Prostate gland (tissue), 2 donors: ENCODE measurements around the gene ITGB5. TPM values are rescaled to one million over a fixed set of nuclear protein-coding genes. Genes with fewer than 3 reads are reported as not detected.
"Not testable (repeated sequence)": the region's sequence is repeated elsewhere in the genome, so short reads cannot be mapped to it uniquely, and the experiment has no call there.

Experiments
- DNase-seq: peaks from one replicate; pipeline ENCODE4 v3.0.0-alpha.2; 2019; ENCODE audit warnings: low spot score
- H3K27ac ChIP-seq, 2 donors: fragments of 200-600 bp; sonication (generic); 2 replicates each; pipeline ENCODE4 v1.5.1; 2017 to 2019
- H3K27me3 ChIP-seq: fragments of 200-600 bp; sonication (generic); replicated peaks from 2 replicates; pipeline ENCODE4 v1.5.1; 2019; ENCODE audit not compliant: insufficient read depth
- H3K36me3 ChIP-seq, 2 donors: fragments of 200-600 bp; sonication (generic); 1 replicate in 1 of 2; 2 replicates in 1 of 2; pipeline versions ENCODE4 v1.5.1 to v1.8.1; 2017 to 2019
- H3K4me1 ChIP-seq: fragments of 200-600 bp; sonication (generic); replicated peaks from 2 replicates; pipeline ENCODE4 v1.5.1; 2019
- H3K4me3 ChIP-seq, 2 donors: fragments of 200-600 bp; sonication (generic); 2 replicates each; pipeline ENCODE4 v1.5.1; 2017 to 2019
- H3K9me3 ChIP-seq: fragments of 200-600 bp; sonication (generic); 2 replicates; pipeline ENCODE4 v1.5.1; 2017
- POLR2A ChIP-seq: fragments of 450-650 bp; IDR thresholded peaks from one replicate; pipeline ENCODE4 v1.6.1; 2016; ENCODE audit warnings: antibody characterized with exemption, mild to moderate bottlenecking
- POLR2AphosphoS5 ChIP-seq: sonication (generic); formaldehyde crosslinking; IDR thresholded peaks from one replicate; pipeline ENCODE4 v1.6.1; 2017; ENCODE audit warnings: antibody characterized with exemption
- WGBS: methylation state at CpG from one replicate; pipeline ENCODE4 v1.1.5; 2018; 5-methylcytosine and 5-hydroxymethylcytosine counted together
- intact Hi-C: fragments of 100-400 bp; cut with DNase I; formaldehyde crosslinking; loops from one replicate; pipeline ENCODE4 v1.14.2; 2022
- total RNA-seq, 2 donors: library from RNA; depleted of rRNA; stranded (reverse); fragments of >200 nt; gene quantifications; one replicate each; pipeline ENCODE4 v1.1.0, GENCODE V29; 2016
- TF ChIP-seq, protein P1 (sequence below), 4 experiments: fragments of 200-600 bp in 2 of 4; fragments of 450-650 bp in 2 of 4; sonication (generic) in 2 of 4; IDR thresholded peaks; 1 replicate in 3 of 4; 2 replicates in 1 of 4; pipeline ENCODE4 v1.5.1; 2016 to 2019; ENCODE audit warnings: antibody characterized with exemption in 4 of 4, mild to moderate bottlenecking in 2 of 4, moderate library complexity in 2 of 4

ITGB5 gene
- total RNA-seq, 2 donors from 2014 or later, result 123 to 154 TPM

DNA sequence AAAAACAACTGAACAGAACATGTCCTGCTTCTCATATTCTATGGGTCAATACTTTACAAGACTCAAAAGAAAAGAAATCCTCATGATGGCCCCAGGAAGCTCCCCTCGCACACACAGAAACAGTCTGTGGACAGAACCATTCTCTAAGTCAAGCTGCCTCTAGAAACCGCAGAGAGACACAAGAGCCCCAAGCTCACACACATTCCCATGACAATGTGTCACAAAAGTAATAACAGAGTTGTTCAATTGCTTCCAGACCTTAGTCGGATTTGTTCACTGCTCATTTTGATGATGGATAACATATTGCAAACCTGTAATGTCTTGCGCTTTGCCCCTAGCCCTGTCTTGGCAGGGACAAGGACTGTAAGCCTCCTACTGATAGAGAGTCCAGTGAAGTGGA is 96.0 kb downstream of the ITGB5 start:
- intact Hi-C loops, result no loop called here
- Histone ChIP-seq H3K27ac (no peak overlapping the region), H3K4me3 (no peak overlapping the region), H3K9me3 (no peaks in the 10 kb centered on the region), H3K4me1 (no peaks in the 10 kb centered on the region), H3K27me3 (no peaks in the 10 kb centered on the region), H3K36me3 (no peaks in the 10 kb centered on the region)
- no peak for DNase-seq
- TF ChIP-seq, protein P1, sequence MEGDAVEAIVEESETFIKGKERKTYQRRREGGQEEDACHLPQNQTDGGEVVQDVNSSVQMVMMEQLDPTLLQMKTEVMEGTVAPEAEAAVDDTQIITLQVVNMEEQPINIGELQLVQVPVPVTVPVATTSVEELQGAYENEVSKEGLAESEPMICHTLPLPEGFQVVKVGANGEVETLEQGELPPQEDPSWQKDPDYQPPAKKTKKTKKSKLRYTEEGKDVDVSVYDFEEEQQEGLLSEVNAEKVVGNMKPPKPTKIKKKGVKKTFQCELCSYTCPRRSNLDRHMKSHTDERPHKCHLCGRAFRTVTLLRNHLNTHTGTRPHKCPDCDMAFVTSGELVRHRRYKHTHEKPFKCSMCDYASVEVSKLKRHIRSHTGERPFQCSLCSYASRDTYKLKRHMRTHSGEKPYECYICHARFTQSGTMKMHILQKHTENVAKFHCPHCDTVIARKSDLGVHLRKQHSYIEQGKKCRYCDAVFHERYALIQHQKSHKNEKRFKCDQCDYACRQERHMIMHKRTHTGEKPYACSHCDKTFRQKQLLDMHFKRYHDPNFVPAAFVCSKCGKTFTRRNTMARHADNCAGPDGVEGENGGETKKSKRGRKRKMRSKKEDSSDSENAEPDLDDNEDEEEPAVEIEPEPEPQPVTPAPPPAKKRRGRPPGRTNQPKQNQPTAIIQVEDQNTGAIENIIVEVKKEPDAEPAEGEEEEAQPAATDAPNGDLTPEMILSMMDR (IDR thresholded peaks at IDR 0.05), result no peak
- no peak for TF ChIP-seq POLR2A
- no peak for TF ChIP-seq POLR2AphosphoS5
- WGBS, result 80% methylated on average over 4 of the region's 4 CpGs

DNA sequence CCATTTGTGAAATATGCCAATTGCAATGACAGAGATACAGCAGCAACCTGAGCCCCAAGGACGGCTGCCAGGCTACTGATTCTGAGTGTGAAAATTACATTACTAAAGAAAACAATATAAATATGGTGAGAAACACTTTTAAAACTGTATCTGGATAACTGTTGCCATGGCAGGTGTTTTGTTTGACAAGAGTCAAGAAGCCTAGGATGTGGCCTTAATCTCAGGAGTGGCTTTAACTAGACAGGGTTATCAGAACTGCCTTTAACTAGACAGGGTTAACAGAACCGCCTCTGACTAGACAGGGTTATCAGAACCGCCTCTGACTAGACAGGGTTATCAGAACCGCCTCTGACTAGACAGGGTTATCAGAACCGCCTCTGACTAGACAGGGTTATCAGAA is 98.1 kb downstream of the ITGB5 start:
- H3K9me3 ChIP-seq, H3K27me3 ChIP-seq, intact Hi-C loops, H3K27ac ChIP-seq, H3K4me3 ChIP-seq, H3K36me3 ChIP-seq, H3K4me1 ChIP-seq, DNase-seq: not testable (repeated sequence)
- WGBS, result 72% methylated on average over 2 of the region's 5 CpGs

DNA sequence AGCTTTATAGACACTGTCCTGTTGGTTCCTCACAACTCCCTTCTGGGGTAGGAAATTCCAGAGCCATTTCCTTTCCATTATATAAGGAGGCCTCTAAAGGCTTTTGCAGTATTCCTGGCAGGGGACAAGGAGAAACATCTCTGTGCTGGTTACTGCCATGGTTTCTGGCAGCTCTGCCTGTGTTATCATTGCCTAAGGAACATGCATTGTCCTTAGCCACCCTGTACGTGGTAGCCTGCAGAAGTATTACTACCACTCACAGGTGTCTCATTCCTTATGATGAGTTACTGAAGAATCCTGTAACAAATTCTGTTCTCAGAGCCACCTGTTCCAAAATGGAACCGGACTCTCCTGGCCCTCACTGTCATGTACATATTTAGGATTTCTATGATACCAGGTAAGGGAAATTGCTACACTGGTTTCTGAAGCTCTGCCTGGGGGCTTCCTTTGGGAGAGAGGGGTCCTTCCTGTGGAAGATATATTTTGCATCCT is 98.9 kb downstream of the ITGB5 start:
- 91% methylated on average over 2 of the region's 2 CpGs for whole genome bisulfite sequencing
- intact Hi-C loops, result no loop called here
- Histone ChIP-seq H3K27ac (no peak overlapping the region), H3K27me3 (no peaks in the 10 kb centered on the region), H3K36me3 (no peaks in the 10 kb centered on the region), H3K4me3 (no peak overlapping the region), H3K9me3 (no peaks in the 10 kb centered on the region), H3K4me1 (no peaks in the 10 kb centered on the region)
- TF ChIP-seq, protein P1 (IDR thresholded peaks at IDR 0.05), result no peak
- TF ChIP-seq POLR2AphosphoS5 (no peak), POLR2A (no peak)
- DNase-seq, result no peak

DNA sequence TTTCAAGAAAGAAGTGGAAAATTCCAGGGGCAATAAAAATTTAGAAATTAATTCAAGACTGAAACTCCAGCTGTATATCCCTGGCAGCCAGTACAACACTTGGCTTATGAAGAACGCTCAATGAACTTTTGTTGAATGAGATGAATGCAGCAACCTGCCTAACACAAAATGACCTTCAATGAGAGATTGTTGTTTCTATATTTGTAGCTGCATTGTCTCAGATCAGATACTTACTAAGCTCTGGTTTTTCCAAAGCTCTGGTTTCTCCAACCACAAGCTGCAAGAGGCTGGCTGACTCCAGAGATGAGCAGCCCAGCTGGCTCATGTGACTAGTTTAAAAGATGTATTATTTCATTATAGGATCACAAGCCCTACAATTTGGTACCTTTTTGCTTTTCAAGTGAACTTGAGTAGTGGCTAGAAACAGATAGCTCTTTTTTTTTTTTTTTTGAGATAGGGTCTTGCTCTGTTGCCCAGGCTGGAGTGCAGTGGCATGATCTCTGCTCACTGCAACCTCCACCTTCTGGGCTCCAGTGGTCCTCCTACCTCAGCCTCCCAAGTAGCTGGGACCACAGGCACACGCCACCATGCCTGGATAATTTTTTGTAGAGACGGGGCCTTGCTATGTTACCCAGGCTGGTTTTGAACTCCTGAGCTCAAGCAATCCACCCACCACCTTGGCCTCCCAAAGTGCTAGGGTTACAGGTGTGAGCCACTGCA is 99.5 kb downstream of the ITGB5 start:
- Histone ChIP-seq H3K36me3 (no peaks in the 10 kb centered on the region), H3K9me3 (no peaks in the 10 kb centered on the region), H3K4me1 (no peaks in the 10 kb centered on the region), H3K4me3 (no peak overlapping the region), H3K27me3 (no peaks in the 10 kb centered on the region), H3K27ac (peak overlapping the region; percentile 29 to 50)
- intact Hi-C loops, result loop anchor here (2.0 kb wide), 1 partner anchor 113 kb away; no protein-coding TSS in a partner anchor
- DNase-seq, result no peak
- TF ChIP-seq POLR2AphosphoS5 (no peak), POLR2A (no peak)
- TF ChIP-seq, protein P1 (IDR thresholded peaks at IDR 0.05), result no peak
- 82% methylated on average over 3 of the region's 3 CpGs for WGBS

DNA sequence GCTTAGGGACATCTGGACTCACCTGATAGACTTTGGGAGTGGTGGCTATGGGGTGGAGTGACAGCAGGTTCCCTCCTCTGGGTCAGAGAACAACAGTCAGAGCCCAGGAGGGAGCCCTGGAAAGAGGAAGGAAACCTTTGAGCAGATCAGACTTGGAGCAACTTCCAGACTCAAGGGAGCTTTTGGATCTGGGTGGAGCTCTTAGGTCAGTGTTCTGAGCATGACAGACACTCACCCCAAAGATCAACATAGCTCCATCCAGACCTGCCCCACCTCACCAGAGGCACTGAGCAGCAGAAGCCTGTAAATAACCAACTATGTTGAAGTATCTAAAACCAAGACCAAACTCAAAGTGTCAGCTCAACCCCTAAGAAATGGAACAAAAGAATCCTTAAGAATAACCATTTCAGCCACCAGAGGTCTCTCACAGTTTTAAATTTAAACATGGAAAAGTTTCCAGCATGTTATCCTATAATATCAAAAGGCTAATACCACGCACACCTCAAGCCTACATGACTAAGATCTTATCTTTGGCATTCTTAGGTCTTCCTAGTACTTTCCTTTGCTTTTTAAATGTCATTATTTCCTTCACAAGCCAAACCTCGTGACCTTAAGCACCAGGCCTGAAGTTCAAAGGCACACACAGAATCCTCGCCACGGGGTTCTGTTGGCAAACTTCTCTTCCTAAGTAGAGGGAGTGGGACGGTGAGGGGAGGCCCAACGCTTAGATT is 100.5 kb downstream of the ITGB5 start:
- peaks cover 1% of the 10 kb centered on the region for H3K4me1 ChIP-seq
- peak overlapping the region; percentile 29 to 50 for H3K27ac ChIP-seq
- H3K36me3 ChIP-seq, result no peaks in the 10 kb centered on the region
- WGBS, result 41% methylated on average over 6 of the region's 6 CpGs
- intact Hi-C loops, result loop anchor here (2.0 kb wide), 1 partner anchor 114 kb away; no protein-coding TSS in a partner anchor
- H3K4me3 ChIP-seq, result no peak overlapping the region
- no peaks in the 10 kb centered on the region for H3K27me3 ChIP-seq
- TF ChIP-seq, protein P1 (IDR thresholded peaks at IDR 0.05), result peak; percentile 24 to 78 (median 63)
- no peak for TF ChIP-seq POLR2A
- DNase-seq, result no peak
- no peaks in the 10 kb centered on the region for H3K9me3 ChIP-seq
